A549 (cell line): ENCODE data around the gene SHMT2. TPM values are rescaled to one million over a fixed set of nuclear protein-coding genes. Genes with fewer than 3 reads are reported as not detected.

ENCODE experiments used
- ATAC-seq, 2 experiments: fragments of 200-7000 bp in 1 of 2; fragments of >200 bp in 1 of 2; cut with Nextera tagmentation in 1 of 2; cut with Tn5 transposase in 1 of 2; 3 replicates each; pipeline versions ENCODE4 v1.8.0 to v1.9.1; 2018 to 2020; ENCODE audit warnings: mild to moderate bottlenecking in 1 of 2, moderate library complexity in 1 of 2
- CTCF ChIA-PET: fragments of 300-600 bp; sonication (Branson Sonifier 250); formaldehyde crosslinking; extraction: SDS; loops from one replicate; lab custom pipeline; 2021; ENCODE audit warnings: antibody characterized with exemption, inconsistent platforms; lab: Yijun Ruan, JAX
- POLR2A ChIA-PET: fragments of 350-600 bp; formaldehyde crosslinking; extraction: SDS; loops from one replicate; lab custom pipeline; 2021; ENCODE audit warnings: antibody characterized with exemption, inconsistent platforms; lab: Yijun Ruan, JAX
- DNase-seq, 2 experiments: peaks; one replicate each; pipeline versions ENCODE4 v3.0.0 to v3.0.0-alpha.2; 2011 to 2016; ENCODE audit warnings: low read depth in 1 of 2, low spot score in 1 of 2
- FAIRE-seq: peaks from 2 replicates; lab custom pipeline; 2011; peaks lifted over from hg19 to GRCh38; lab: Jason Lieb, UNC
- H3K27ac ChIP-seq, 2 experiments: fragments of >200 bp; sonication (Bioruptor Twin); formaldehyde crosslinking; 3 replicates each; pipeline ENCODE4 v1.5.1; 2016 to 2017
- H3K4me1 ChIP-seq: fragments of >200 bp; sonication (Bioruptor Twin); formaldehyde crosslinking; 3 replicates; pipeline ENCODE4 v1.6.1; 2016
- H3K4me2 ChIP-seq: fragments of >200 bp; sonication (Bioruptor Twin); formaldehyde crosslinking; 3 replicates; pipeline ENCODE4 v1.6.1; 2016
- H3K4me3 ChIP-seq: fragments of >200 bp; sonication (Bioruptor Twin); formaldehyde crosslinking; 3 replicates; pipeline ENCODE4 v1.5.1; 2016
- H3K9me3 ChIP-seq: fragments of >200 bp; sonication (Bioruptor Twin); formaldehyde crosslinking; 3 replicates; pipeline ENCODE4 v1.6.1; 2016
- CHD2 ChIP-seq: fragments of 150-350 bp; IDR thresholded peaks from 2 replicates; pipeline ENCODE4 v1.6.1; 2014; ENCODE audit warnings: low read length; ENCODE audit not compliant: partially characterized antibody
- CTCF ChIP-seq: fragments of >200 bp; sonication (Bioruptor Twin); formaldehyde crosslinking; IDR thresholded peaks from 3 replicates; pipeline ENCODE4 v1.5.1; 2016
- E2F6 ChIP-seq: IDR thresholded peaks from 2 replicates; pipeline ENCODE4 v1.6.1; 2012; ENCODE audit warnings: low read depth, borderline replicate concordance
- ELK1 ChIP-seq: fragments of 150-350 bp; IDR thresholded peaks from 2 replicates; pipeline ENCODE4 v1.6.1; 2014; ENCODE audit warnings: low read depth, mild to moderate bottlenecking, low read length
- FOXS1 ChIP-seq: fragments of 250-450 bp; sonication (Bioruptor Pico); IDR thresholded peaks from 2 replicates; pipeline ENCODE4 v1.5.0; 2020; ENCODE audit warnings: mild to moderate bottlenecking, moderate library complexity
- HMGXB4 ChIP-seq: fragments of 250-450 bp; sonication (Bioruptor Pico); IDR thresholded peaks from 2 replicates; pipeline ENCODE4 v1.5.0; 2021; ENCODE audit warnings: mild to moderate bottlenecking, moderate library complexity, borderline replicate concordance
- HOXB13 ChIP-seq: fragments of 250-450 bp; sonication (Bioruptor Pico); IDR thresholded peaks from 2 replicates; pipeline ENCODE4 v1.5.0; 2020; ENCODE audit warnings: low read depth, mild to moderate bottlenecking, moderate library complexity
- JUNB ChIP-seq: fragments of >200 bp; sonication (Bioruptor Twin); formaldehyde crosslinking; IDR thresholded peaks from 2 replicates; pipeline ENCODE4 v1.6.1; 2016
- KDM1A ChIP-seq: fragments of 200-600 bp; sonication (generic); IDR thresholded peaks from 2 replicates; pipeline ENCODE4 v1.6.1; 2016; ENCODE audit warnings: low read depth, mild to moderate bottlenecking
- REST ChIP-seq: fragments of 200-600 bp; sonication (generic); IDR thresholded peaks from 2 replicates; pipeline ENCODE4 v1.6.1; 2016; ENCODE audit warnings: antibody characterized with exemption, mild to moderate bottlenecking, moderate library complexity
- RFX5 ChIP-seq: fragments of 450-650 bp; IDR thresholded peaks from 2 replicates; pipeline ENCODE4 v1.7.1; 2014; ENCODE audit warnings: antibody characterized with exemption, mild to moderate bottlenecking, moderate library complexity
- ZSCAN20 ChIP-seq: fragments of 250-450 bp; sonication (Bioruptor Pico); IDR thresholded peaks from 2 replicates; pipeline ENCODE4 v1.8.0; 2022; ENCODE audit warnings: mild to moderate bottlenecking, moderate library complexity
- WGBS: methylation state at CpG from one replicate; pipeline ENCODE4 v1.1.6; 2017; ENCODE audit errors: missing lambda C conversion rate; 5-methylcytosine and 5-hydroxymethylcytosine counted together
- polyA plus RNA-seq, 4 experiments: library from polyadenylated mRNA; depleted of rRNA in 3 of 4; stranded (reverse); fragments of >200 nt; fragmentation: RNase III in 1 of 4; extraction: RNeasy Plus Mini Kit Qiagen cat#74134 plus additional on column Dnase treatment in 1 of 4; gene quantifications; 2 replicates in 3 of 4; 3 replicates in 1 of 4; pipeline ENCODE4 v1.2.3, GENCODE V29; 2011 to 2017

The SHMT2 gene
- polyA plus RNA-seq, 2 of the 4 experiments (the other 2 are of a cell fraction): 113 to 156 TPM

GRCh38 chr12:57211791-57212700 lies 17.5 kb upstream of the SHMT2 start (continued):
- no peak for TF ChIP-seq CTCF
- TF ChIP-seq JUNB: no peak

GRCh38 chr12:57212701-57213057 lies 16.8 kb upstream of the SHMT2 start:
- ChIA-PET CTCF (interaction anchor here (0.6 to 8.5 kb wide), 17 partner anchors 11 to 502 kb away, joined by 3 to 615 read pairs (median 10); partner anchors contain the start of genes GLI1, INHBE, SHMT2 and STAT6), POLR2A (interaction anchor here (2.2 kb wide), 1 partner anchor 27 kb away, joined by 11 read pairs; no protein-coding TSS in a partner anchor)
- no peak for TF ChIP-seq RFX5
- TF ChIP-seq FOXS1 (CRISPR knock-in tag): no peak
- TF ChIP-seq E2F6: no peak
- TF ChIP-seq JUNB: no peak
- no peak for TF ChIP-seq CHD2
- no peak for TF ChIP-seq ELK1
- TF ChIP-seq ZSCAN20: no peak
- TF ChIP-seq HOXB13: no peak
- no peak for TF ChIP-seq HMGXB4 (CRISPR knock-in tag)
- no peak for TF ChIP-seq REST
- no peak for TF ChIP-seq KDM1A
- H3K4me3 ChIP-seq: no peak overlapping the region
- ATAC-seq: no peak
- 81% methylated on average over 7 of the region's 7 CpGs for WGBS
- no peak for FAIRE-seq
- H3K4me2 ChIP-seq: no peak overlapping the region; the same call in 2 of the 3 replicates
- no peaks in the 10 kb centered on the region for H3K9me3 ChIP-seq
- H3K4me1 ChIP-seq: peaks cover 31% of the 10 kb centered on the region
- DNase-seq: no peak
- peak overlapping the region in 1 of 2 experiments; percentile 56; a peak in 1 of 6 replicates for H3K27ac ChIP-seq
